DMS153 (cell line): ENCODE measurements around the gene SSBP2.

Experiments
- DNase-seq: peaks from one replicate; lab custom pipeline; 2025; lab: John Stamatoyannopoulos, UW

The SSBP2 gene

GRCh38 chr5:81388169-81388568 lies 362.7 kb downstream of the SSBP2 start:
- no peak for DNase-seq

GRCh38 chr5:81383867-81384266 lies 367.0 kb downstream of the SSBP2 start:
- no peak for DNase-seq

- DNase-seq, result no peak
Measured at GRCh38 chr5:81371354-81371876, 379.5 kb downstream of the SSBP2 start.

DNA sequence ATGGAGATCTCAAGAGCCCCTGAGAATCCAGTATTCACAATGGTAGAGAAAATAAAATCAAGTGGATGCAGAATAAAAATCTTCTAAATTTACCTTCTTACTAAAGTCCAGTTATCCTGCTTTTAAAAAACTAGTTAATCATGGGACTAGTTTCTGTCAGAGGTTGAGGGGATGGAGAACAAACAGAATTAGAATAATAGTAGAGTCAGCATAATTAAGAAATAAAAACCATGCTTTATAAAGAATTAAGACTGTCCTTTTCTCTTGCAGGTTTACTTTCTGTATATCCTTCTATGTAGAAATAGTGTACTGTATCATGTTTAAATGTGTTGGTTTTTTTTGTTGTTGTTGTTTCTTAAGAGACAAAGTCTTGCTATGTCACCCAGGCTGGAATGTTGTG lies 380.0 kb downstream of the SSBP2 start:
- DNase-seq, result no peak

- no peak for DNase-seq
Measured at GRCh38 chr5:81365541-81365940, 385.4 kb downstream of the SSBP2 start.

GRCh38 chr5:81363093-81363871 lies 387.6 kb downstream of the SSBP2 start:
- no peak for DNase-seq
